Posterior cingulate gyrus (tissue), 11 donors: ENCODE results near the gene TAT.
A peak's percentile ranks its signal among the peaks of the same experiment; 100 is the strongest.

Experiments used
- DNase-seq, 10 donors: peaks; one replicate each; pipeline versions ENCODE4 v3.0.0 to v3.0.0-alpha.2; 2020 to 2021; ENCODE audit warnings: mixed read lengths in 3 of 10
- intact Hi-C: fragments of 100-400 bp; cut with DNase I; formaldehyde crosslinking; loops from one replicate; pipeline ENCODE4 v1.15.1; 2023

TAT gene

GRCh38 chr16:71552698-71553503, 24.0 kb downstream of the TAT start:
- intact Hi-C loops: no loop called here
- no peak for DNase-seq

GRCh38 chr16:71547168-71547567, 29.7 kb downstream of the TAT start:
- DNase-seq: no peak
- intact Hi-C loops: no loop called here

GRCh38 chr16:71542377-71542776, 34.5 kb downstream of the TAT start:
- peak in 1 of 10 donors; percentile 34 for DNase-seq
- intact Hi-C loops: no loop called here

- DNase-seq: peak in 4 of 10 donors; percentile 11 to 40 (median 21)
- intact Hi-C loops: no loop called here
These were observed 39.2 kb downstream of the TAT start for GRCh38 chr16:71537643-71538042.

- DNase-seq: peak in 1 of 10 donors; percentile 80
- intact Hi-C loops: no loop called here
These were observed 40.0 kb downstream of the TAT start for GRCh38 chr16:71536752-71537499.

- DNase-seq: no peak
- intact Hi-C loops: no loop called here
These were observed 44.5 kb downstream of the TAT start for GRCh38 chr16:71532366-71532765.

GRCh38 chr16:71528863-71529262, 48.0 kb downstream of the TAT start:
- DNase-seq: no peak
- intact Hi-C loops: no loop called here

GRCh38 chr16:71528257-71528656, 48.6 kb downstream of the TAT start:
- no peak for DNase-seq
- intact Hi-C loops: no loop called here

- intact Hi-C loops: no loop called here
- peak in 1 of 10 donors; percentile 14 for DNase-seq
These were observed 50.7 kb downstream of the TAT start, which contains the start of gene CHST4 for GRCh38 chr16:71526111-71526631. CHST4 (plus strand) TSS chr16:71526426; CDS start chr16:71536678, 10,252 bp downstream.

GRCh38 chr16:71524566-71525553, 52.0 kb downstream of the TAT start:
- DNase-seq: no peak
- intact Hi-C loops: no loop called here

GRCh38 chr16:71520550-71520949, 56.3 kb downstream of the TAT start:
- intact Hi-C loops: no loop called here

More at GRCh38 chr16:71520550-71520949, 56.3 kb downstream of the TAT start:
- DNase-seq: no peak
